Measurements from ENCODE around the gene FLNA. TPM values are rescaled to one million over a fixed set of nuclear protein-coding genes. Genes with fewer than 3 reads are reported as not detected.

Gene FLNA
- polyA plus RNA-seq, 1 donor from 2014 or later, result 84.9 TPM

GRCh38 chrX:154417157-154417556 lies 42.7 kb upstream of the FLNA start:
- TF ChIP-seq EP300 (conservative IDR thresholded peaks at IDR 0.05; ENCODE audit: poor library complexity, severe bottlenecking) (no peak), REST (IDR thresholded peaks at IDR 0.05; ENCODE audit: borderline replicate concordance) (no peak), MXI1 (conservative IDR thresholded peaks at IDR 0.05; ENCODE audit: poor library complexity, severe bottlenecking) (no peak), EZH2 (IDR thresholded peaks at IDR 0.05; ENCODE audit: borderline replicate concordance, insufficient read depth, low read length, poor library complexity, severe bottlenecking) (no peak), TAF1 (IDR thresholded peaks at IDR 0.05; ENCODE audit: low read depth) (no peak), POLR2AphosphoS5 (IDR thresholded peaks at IDR 0.05) (no peak), CTCF (IDR thresholded peaks at IDR 0.05; ENCODE audit: poor library complexity, severe bottlenecking) (no peak), RAD21 (conservative IDR thresholded peaks at IDR 0.05) (no peak), SMC3 (conservative IDR thresholded peaks at IDR 0.05; ENCODE audit: poor library complexity) (no peak)
- H3K9ac ChIP-seq (ENCODE audit: low read length), result no peak overlapping the region
- H3K4me3 ChIP-seq (ENCODE audit: low read length), result no peak overlapping the region
- no peaks in the 10 kb centered on the region for H3K9me3 ChIP-seq (ENCODE audit: low read length)
- no peak overlapping the region for H3K27ac ChIP-seq (ENCODE audit: low read length)
- no peaks in the 10 kb centered on the region for H3K79me2 ChIP-seq (replicated peaks; ENCODE audit: insufficient read depth, low read length)
- no peak overlapping the region for H3K4me2 ChIP-seq (ENCODE audit: low read length)
- H3K27me3 ChIP-seq (ENCODE audit: insufficient read depth, low read depth, low read length), result no peaks in the 10 kb centered on the region
- H4K20me1 ChIP-seq (ENCODE audit: insufficient read depth), result no peaks in the 10 kb centered on the region
- no peaks in the 10 kb centered on the region for H3K9me2 ChIP-seq (ENCODE audit: insufficient read depth, low read length)
- no peaks in the 10 kb centered on the region for H3F3A ChIP-seq (ENCODE audit: insufficient read depth, low read length, poor library complexity, severe bottlenecking)
- H3K36me3 ChIP-seq (ENCODE audit: insufficient read depth, low read length), result no peaks in the 10 kb centered on the region
- H2AFZ ChIP-seq (ENCODE audit: low read depth, low read length), result no peak overlapping the region

- Histone ChIP-seq H2AFZ (ENCODE audit: low read depth, low read length) (no peak overlapping the region), H3K79me2 (replicated peaks; ENCODE audit: insufficient read depth, low read length) (no peaks in the 10 kb centered on the region), H3K27ac (ENCODE audit: low read length) (no peak overlapping the region), H3K4me2 (ENCODE audit: low read length) (no peak overlapping the region), H3K9me3 (ENCODE audit: low read length) (no peaks in the 10 kb centered on the region), H3K4me3 (ENCODE audit: low read length) (no peak overlapping the region), H3K36me3 (ENCODE audit: insufficient read depth, low read length) (no peaks in the 10 kb centered on the region), H3F3A (ENCODE audit: insufficient read depth, low read length, poor library complexity, severe bottlenecking) (no peaks in the 10 kb centered on the region), H3K9ac (ENCODE audit: low read length) (no peak overlapping the region), H4K20me1 (ENCODE audit: insufficient read depth) (no peaks in the 10 kb centered on the region), H3K9me2 (ENCODE audit: insufficient read depth, low read length) (no peaks in the 10 kb centered on the region), H3K27me3 (ENCODE audit: insufficient read depth, low read depth, low read length) (no peaks in the 10 kb centered on the region)
- no peak for TF ChIP-seq POLR2AphosphoS5 (IDR thresholded peaks at IDR 0.05)
- TF ChIP-seq CTCF (IDR thresholded peaks at IDR 0.05; ENCODE audit: poor library complexity, severe bottlenecking), result no peak
- no peak for TF ChIP-seq MXI1 (conservative IDR thresholded peaks at IDR 0.05; ENCODE audit: poor library complexity, severe bottlenecking)
- TF ChIP-seq TAF1 (IDR thresholded peaks at IDR 0.05; ENCODE audit: low read depth), result no peak
- no peak for TF ChIP-seq SMC3 (conservative IDR thresholded peaks at IDR 0.05; ENCODE audit: poor library complexity)
- no peak for TF ChIP-seq EZH2 (IDR thresholded peaks at IDR 0.05; ENCODE audit: borderline replicate concordance, insufficient read depth, low read length, poor library complexity, severe bottlenecking)
- TF ChIP-seq RAD21 (conservative IDR thresholded peaks at IDR 0.05), result no peak
- no peak for TF ChIP-seq EP300 (conservative IDR thresholded peaks at IDR 0.05; ENCODE audit: poor library complexity, severe bottlenecking)
- TF ChIP-seq REST (IDR thresholded peaks at IDR 0.05; ENCODE audit: borderline replicate concordance), result no peak
Measured at GRCh38 chrX:154413142-154413541, 38.7 kb upstream of the FLNA start.

All from neural cell (in vitro differentiated cells).